Measurements from ENCODE around the gene TMEM182.

TMEM182 gene

DNA sequence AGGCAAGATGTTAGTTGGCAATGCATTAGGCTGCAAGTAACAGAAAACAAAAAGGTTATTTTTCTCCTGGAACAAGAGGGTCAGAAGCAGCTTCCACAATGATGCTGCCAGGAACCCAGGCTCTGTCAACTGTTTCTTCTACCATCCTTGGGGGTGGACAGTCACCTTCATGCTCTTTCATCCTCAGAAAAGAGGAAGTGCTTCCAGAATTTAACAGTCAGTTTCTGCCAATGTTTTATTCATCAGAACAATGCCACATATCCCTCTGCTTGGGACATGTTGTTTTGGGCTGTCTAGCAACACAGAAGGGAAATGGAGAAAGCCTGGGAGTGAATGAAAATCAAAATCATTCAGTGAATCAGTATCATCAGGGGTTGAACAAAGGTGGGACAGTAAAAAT is 7.1 kb downstream of the TMEM182 start:
- DNase-seq: no peak

DNA sequence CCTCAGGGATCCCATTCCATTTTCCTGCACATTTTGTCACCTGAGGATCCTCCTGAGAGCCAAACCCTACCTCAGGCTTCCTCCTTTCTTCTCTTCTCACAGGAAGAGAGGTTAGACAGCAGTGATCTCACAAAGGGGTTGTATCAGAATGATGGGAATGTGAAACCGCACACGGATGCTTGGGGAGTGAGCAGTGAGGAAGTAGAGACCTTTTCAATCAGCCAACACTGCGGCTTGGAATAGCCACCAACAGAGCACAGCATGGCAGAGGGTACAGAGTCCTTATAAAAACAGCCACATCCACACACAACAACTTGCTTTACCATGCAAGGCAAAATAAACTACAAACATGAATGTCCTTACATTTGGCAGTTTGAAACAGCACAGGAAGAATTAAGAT is 8.7 kb downstream of the TMEM182 start:
- no peak for DNase-seq

DNA sequence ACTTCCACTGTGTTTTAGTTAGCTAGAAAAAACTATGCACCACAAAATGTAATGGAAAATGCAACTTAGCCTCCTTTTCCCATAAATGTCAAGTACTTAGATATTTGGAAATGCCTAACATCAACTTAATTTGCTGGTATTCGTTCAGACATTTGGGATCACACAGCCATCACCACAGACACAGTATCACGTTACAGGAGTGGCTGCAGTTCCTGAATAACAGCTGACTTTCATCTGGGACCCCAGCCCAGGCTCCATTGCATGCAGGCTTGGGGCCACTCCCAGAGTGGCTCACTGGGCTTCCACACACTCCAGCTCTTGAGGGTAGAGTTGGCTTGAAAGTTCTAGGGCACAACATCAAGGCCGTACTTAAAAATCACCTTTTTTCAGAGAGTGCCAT is 9.3 kb downstream of the TMEM182 start:
- DNase-seq: no peak

DNA sequence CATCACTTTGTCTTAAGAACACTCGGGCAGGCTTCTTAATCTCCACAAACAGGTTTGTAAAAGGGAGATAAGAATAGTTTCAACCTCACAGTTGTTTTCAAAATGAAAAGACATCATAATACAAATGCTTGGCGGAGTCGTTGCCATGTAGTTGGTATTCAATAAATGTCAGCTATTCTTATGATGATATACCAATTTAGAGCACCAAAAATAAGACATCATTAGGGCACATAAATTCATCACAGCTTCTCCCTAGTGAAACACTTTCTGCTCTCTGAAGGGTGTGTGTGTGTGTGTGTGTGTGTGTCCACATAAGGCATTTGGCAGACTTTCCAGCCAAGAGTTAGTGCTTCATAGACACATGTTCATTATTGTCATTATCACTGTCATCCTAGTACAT is 10.8 kb downstream of the TMEM182 start:
- no peak for DNase-seq

DNA sequence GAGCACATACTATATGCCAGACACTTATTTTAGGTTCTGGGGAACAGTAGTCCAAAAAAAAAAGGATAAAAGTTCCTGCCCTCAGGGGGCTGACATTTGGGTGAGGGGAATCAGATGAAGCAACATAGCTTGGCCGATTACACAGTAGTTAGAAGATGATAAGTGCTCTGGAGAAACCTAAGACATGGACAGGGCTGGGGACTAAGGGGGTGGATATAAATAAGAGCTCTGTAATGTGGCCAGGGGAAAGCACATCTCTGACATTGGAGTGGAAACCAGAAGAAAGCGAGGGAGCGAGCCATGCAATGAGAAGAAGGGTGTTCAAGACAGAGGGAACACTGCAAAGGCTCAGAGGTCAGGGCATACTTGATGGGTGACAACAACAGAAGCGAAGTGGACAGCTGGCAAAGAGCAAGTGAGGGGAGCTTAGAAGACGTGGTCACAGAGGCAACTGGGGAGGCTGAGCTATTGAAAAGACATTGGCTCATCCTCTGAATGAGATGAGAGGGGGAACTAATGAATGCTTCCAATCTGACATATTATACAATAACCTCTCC is 11.4 kb downstream of the TMEM182 start:
- no peak for DNase-seq

DNA sequence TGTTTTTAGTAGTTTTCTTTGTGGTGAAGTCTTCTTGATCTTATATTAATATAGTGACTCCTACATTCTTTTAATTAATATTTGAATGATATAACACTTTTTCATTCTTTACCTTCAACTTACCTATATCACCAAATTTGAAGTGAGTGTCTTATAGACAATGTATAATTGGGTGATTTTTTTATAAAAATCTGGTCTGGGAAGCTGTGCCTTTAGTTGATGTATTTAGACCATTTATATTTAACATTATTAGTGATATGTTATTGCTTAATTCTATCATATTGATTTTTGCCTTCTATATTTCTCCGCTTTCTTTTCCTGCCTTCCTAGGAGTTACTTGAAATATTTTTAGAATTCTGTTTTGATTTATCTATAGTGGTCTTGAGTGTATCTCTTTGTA is 16.4 kb downstream of the TMEM182 start:
- no peak for DNase-seq

DNA sequence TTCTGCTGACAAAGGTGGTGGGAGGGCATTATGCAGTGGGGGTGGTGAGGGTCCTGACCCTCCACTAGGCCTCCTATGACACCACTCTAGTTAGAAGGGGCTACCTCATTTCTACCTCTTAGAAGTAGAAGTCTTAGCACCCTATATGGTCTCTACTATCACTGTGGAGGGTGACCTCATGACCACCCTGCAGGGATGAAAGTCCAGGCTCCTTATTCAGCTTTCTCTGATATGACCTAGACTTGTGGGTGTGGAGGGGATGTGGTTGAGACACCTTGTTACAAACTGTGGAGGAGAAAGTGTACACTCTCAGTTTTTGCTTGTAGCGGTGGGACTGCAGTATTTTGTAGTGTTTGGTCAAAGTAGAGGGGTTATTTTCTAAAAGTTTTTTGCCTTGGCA is 18.6 kb downstream of the TMEM182 start:
- no peak for DNase-seq

DNA sequence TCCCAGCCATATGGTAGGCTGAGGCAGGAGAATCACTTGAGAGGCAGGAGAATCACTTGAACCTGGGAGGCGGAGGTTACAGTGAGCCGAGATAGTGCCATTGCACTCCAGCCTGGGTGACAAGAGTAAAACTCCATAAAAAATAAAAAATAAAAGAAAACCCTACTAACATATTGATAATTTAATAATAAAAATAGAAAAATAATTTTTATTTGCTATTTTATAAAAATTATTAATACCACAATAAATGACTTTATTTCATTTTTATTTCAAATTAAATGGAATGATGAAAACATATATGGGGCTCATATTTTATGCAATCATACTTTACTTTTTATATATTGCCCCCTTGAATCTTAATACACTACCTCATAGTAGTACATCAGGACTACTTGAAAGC is 20.4 kb downstream of the TMEM182 start:
- DNase-seq: no peak

DNA sequence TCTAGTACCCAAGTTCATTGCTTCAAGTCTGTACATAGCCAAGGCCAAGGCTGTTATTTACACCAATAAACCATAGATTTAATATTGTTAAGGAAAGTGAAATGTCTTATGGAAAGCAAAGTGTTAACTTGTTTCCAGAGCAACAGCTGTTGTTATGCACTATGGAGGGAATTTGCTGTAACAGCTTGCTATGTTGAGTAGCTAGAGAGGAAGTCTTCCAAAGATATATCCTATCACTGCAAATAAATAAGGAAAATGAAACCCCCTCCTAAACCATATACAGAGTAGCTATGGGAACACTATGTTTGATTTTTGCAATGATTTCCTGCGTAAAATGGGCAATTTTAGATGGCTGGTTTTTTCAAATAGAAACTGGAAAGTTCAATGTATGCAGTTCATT is 21.1 kb downstream of the TMEM182 start:
- DNase-seq: no peak

DNA sequence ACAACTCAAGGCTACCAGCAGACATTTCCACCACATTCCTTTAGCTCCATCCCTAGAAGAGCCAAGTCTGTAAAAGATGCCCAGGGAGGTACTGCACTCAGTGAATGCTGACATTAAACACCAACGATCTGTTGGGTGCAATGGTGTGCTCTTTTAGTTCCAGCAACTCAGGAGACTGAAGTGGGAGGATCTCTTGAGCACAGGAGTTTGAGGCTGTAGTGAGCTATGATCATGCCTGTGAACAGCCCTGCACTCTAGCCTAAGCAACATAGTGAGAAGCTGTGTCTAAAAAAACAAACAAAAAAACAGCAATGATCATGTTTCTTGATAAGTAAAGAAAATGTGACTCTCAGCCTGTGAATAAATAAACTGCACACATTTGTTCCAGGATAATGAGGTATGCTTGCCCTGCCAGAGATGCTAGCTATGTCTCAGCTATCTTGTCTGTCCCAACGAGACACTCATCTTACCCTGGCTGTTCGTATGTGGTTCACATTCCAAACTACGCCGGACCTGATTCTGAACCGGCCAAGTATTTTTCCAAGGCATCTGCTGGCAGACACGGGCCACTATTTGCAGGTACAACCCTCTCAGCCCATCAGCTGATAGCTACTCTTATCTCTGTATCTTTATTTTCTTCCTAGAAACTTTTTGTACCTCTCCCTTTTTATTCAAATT is 21.8 kb downstream of the TMEM182 start:
- DNase-seq: no peak

DNA sequence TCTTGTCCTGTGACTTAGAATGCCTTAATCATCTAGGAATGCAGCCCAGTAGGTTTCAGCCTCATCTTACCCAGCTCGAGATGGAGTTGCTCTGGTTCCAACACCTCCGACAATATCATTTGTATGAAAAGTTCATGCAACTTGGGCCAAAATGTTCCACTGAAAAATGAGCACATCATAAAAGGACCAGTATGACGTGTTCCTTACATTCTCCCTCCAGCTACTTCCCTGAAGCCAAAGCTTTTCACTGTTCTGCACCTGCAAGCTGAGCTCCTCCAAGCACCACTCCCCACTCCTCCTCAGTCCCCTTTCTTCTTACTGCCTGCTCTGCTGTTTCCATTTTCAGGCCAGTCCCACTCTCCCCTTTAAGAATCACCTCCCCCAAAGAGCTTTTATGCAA is 23.1 kb downstream of the TMEM182 start:
- DNase-seq: no peak

DNA sequence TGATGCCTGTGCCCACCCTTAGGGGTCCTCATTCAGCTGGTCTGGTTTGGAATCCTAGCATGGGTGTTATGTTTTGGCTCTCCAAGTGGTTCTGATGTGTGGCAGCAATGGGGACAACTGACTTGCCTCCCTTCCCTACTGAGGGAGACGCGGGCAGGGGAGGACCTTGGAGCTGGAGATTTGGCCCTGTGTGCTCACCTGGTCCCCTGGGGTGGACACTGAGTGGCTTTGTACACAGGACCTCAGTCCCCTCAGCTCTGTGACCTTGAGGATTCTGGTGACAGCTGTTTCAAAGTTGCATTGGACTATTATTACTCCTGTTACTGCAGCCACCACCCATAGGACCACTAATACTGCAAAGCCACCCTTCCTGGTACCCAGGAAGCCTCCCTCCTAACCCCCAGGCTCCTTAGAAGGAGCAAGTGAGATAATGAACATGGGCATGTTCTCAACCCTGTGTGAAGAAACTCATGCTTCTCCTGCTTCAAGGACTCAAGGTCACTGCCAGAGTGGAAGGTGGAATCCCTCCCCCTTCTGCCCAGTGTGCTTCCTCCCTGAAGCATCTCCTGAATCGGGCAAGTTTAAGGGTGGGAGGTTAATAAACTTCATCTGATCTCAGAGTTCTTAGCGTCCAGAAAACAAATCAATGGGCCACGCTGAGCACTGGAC is 26.5 kb downstream of the TMEM182 start:
- DNase-seq: no peak

DNA sequence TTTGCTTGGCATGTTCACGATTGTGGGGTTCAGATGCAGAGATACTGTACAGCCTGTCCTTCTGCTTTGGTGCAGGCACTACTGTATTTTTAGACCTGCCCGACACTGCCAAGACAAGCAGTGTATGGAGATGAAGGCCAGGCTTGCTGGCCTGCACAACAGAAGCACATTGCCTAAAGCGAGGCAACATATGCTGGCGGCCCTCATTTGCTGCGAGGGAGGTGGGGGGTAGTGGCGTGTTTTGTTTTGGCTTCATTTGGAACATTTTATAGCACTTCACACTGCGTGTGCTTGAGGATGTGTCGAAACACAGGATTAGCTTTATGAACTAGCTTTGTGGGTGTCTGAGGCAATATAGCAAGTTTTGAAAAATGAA is 27.0 kb downstream of the TMEM182 start:
- DNase-seq: no peak

DNA sequence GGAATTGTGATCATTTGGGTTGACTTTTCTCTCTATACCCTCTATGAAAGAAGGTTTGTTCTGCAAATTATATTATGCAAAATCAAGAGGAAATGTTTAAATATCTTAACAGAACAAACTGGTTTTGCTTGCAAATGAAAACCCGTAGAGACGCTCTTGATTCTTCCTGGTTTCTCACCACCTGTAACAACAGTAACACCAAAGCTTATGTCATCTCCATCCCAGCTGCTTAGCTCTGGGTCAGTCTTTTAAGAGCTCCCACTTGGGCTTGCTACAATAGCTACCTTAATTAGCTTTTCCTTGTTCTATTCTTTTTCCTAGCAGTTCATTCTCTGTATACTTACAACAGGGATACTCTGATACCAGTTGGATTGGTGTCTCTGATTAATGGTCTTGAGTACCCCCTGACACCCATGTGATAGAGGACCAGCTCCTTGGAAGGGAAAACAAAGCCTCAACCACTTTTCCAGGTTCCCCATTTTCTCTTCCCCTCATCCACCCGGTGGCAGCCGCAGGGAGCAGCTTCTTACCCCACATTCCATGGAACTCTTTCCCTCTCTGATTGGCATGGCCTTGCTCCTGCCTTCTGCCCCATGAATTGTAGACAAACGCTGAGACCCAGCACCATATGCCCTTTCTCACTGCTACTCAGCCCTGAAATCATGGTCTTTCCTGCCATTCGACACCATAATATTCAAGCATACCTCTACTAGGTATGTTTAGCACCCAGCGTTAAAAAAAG is 27.7 kb downstream of the TMEM182 start:
- no peak for DNase-seq

DNA sequence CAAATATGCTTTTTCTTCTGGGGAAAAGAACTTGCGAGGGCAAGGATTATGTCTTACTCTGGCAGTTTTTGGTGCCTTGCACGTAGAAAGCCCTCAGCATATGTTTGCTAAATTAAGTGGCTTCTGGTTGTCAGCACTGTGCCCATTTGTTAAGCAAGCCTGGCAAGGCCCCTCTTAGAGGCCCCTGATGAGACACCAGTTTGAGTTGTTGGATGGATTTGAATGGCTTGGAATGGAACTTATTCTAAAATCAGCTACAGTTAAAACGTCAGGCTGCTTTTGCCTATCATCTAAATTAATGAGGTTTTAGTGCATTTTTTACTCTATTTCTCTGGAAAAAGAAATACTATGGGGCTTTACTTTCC is 28.2 kb downstream of the TMEM182 start:
- DNase-seq: no peak

DNA sequence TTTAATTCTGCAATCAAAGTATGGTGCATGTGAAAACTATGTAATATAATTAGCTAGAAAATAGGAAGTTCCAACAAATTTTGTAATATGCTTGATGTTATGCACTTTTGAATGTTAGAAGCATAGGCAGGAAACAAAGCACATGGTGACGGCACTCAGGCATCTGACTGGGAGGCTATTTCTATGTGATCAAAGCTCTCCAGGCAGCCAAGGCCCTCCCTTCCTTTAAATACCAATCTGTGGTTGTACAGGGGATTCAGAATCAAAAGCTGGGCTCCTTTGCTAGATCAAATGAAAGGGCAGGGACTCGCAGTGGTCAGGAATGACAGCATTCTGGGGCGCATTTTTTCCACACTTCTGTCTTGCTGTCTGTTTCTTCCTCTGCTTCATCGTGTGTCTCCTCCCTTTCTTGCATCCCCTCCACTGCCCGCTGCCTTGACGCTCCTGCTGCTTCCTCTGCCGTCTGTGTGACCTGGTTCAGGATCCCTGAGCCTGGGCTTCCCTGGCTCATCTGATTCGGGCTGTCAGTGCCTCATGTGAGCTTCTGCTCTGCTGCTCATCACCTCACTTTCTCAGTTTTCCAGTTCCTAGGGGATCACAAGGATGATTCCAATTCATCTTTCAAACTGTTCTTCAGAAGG is 30.9 kb downstream of the TMEM182 start:
- no peak for DNase-seq

DNA sequence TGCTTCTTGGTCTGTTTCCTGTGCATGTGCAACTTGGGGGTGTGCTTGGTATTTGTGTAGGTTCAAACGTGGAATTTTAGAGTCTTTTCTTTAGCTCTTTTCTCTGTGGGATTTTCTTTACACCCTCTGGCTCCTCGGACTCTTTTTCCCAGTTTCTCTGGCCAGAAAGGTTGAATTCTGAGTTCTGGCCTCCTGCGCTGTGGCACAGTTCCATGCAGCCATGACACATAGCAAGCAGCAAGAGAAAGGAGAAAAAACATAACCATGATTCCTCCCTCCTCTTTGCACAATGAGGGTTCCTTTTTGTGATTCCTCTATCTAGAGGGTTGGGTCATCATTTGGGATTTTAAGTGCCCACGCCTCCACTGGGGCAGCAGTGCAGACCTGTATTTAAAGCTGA is 33.8 kb downstream of the TMEM182 start:
- no peak for DNase-seq

DNA sequence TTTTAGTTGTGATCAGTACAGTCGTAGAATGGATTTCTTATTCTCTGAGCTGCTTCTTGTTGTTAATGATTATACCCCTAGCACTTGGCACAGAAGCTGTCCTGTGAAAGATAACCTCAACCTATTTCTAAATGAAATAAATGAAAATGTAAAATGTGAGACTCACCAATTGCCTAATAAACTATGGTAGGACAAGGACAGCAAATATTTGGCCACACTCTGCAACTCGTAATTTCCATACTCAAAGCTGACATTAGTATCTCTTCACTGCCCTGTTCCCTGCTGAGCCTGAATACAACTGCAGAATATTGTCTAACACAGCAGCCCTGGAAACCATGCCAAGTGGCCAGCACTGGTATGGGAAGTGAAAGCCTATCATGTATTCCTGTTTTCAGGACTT is 34.5 kb downstream of the TMEM182 start:
- DNase-seq: no peak

DNA sequence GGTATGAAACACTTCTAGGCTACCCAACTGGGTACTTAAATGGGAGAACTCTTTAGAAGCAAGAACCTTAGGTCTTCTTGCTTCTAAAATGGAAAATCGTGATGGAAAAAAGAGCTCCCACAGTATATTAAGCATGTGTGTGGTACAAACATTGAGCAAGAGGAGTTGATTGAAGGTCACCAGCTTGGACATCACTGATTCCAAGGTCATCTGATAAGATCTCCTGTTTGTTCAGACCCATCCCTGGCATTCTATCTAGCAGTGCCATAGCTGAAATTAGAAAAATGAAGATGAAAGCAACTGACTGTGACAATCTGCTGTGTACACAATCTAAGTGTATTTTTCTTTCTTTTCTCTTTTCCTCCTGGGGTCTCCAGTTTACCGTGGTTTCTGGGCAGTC is 35.7 kb downstream of the TMEM182 start:
- DNase-seq: no peak

DNA sequence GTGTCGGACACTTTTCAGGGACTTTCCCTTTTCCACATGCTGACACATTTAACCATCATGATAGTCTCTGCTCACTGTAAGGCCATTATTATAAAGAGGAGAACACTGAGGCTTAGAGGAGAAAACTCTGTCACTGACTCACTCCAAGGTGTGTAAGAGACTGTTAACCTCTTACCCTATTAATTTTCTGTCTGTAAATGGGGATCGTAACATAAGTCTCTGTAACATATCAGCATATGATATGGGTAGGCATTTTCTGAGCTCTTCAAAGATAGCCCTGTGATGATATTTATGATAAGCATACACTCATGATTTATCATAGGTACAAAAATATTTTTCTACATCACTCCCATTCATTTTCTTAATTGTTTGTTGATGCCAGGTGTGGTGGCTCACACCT is 36.4 kb downstream of the TMEM182 start:
- DNase-seq: no peak

DNA sequence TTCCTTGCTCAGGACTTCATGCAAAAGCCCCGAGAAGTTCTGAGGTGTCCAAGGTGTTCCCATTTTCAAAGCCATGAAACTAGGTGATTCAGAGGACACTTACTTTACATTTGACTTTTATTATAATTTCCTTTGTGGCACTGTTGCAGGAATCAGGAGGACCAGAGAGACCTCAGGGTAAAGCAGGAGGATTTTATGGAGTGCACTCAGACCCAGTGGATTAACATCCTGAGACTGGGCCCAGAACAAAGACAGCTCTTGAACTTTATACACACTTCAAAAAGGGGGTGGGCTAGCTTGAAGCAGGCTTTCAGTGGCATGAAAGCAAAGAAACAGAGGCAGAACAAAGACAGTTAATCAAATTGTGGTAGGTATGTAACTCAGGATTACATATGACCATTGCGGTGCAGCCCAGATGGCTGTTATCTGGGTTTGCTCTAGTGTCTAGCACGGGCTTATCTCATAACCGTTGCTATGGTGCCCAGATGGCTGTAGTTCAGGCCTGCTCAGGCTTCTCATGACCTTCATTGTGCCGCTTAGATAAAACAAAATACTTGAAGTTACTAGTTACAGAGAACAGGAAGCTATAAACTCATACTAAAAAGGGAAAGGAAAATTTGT is 39.4 kb downstream of the TMEM182 start:
- no peak for DNase-seq

DNA sequence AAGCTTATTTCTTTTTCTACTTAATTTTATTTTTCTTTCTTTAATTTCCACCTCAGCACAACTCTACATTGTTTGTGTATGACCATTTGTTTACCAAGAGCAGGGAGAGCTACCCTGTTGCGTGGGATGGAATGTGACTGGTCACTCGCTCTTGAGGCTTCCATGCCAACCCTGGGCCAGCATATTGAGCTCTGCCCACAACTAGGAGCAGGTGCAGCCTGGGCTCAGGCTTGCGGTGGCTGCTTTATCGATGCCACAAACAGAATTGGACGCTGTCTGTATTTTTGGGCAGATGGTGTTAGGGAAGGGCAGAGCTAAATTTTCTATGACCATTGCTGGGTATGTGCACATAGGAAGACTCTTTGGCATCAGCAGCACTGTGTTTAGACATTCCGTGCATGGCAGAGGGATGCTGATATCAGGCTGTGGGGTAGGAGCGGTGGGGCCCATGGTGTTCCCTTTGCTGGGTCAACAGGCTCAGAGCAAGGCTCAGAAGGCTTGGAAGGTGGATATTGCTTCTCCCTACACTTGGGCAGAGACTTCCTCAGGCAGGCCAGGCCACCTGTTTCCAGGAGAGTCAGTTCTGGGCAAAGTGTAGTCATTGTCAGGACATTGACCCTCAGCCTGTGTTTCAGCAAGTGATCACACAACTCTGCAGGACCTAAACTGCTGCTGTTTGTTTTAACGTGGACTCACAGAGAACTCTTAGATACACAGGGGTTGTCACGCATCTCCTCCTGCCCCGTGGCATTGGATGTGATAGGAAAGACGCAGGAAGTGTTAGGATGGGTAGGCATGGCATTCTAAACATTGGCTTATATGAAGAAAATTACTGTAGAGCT is 40.2 kb downstream of the TMEM182 start:
- no peak for DNase-seq
